Measurements from ENCODE around the gene KLHL18. TPM values are rescaled to one million over a fixed set of nuclear protein-coding genes. Genes with fewer than 3 reads are reported as not detected.
A peak's percentile ranks its signal among the peaks of the same experiment; 100 is the strongest.

Gene KLHL18
- 41.8 TPM for total RNA-seq (ENCODE audit: unreplicated experiment)
- long read RNA-seq, full-length matches to known transcripts, result 3 of 14 reads
- long read RNA-seq, partial matches to known transcripts, result 1 of 14 reads
- long read RNA-seq, other reads (novel, unspliced or antisense), result 10 of 14 reads

GRCh38 chr3:47282424-47283192, at the start of gene KLHL18, which contains the start of gene KIF9:
TSS of gene KLHL18 (plus strand) at chr3:47282944. CDS start at chr3:47282966, 22 bp downstream.
TSS of gene KIF9 (minus strand) at chr3:47282799. CDS start at chr3:47277374, 5,425 bp downstream.
- peaks cover 19% of the 10 kb centered on the region for H3K27me3 Mint-ChIP-seq (ENCODE audit: unreplicated experiment)
- peaks cover 24% of the 10 kb centered on the region for H3K4me1 Mint-ChIP-seq (ENCODE audit: unreplicated experiment)
- no peaks in the 10 kb centered on the region for H3K9me3 Mint-ChIP-seq (ENCODE audit: unreplicated experiment)
- H3K4me3 Mint-ChIP-seq (ENCODE audit: unreplicated experiment), result peak within 1 kb of the TSS; percentile 99
- H3K27ac Mint-ChIP-seq (ENCODE audit: unreplicated experiment), result peak within 1 kb of the TSS; percentile 100
- no peak for TF ChIP-seq CTCF (IDR thresholded peaks at IDR 0.05; ENCODE audit: unreplicated experiment)
- DNase-seq (ENCODE audit: low spot score), result peak; percentile 87
- H3K36me3 Mint-ChIP-seq (ENCODE audit: low read depth, unreplicated experiment), result no peaks in the 10 kb centered on the region

GRCh38 chr3:47238017-47238416, 44.7 kb upstream of the KLHL18 start:
- no peak for DNase-seq (ENCODE audit: low spot score)
- H3K4me1 Mint-ChIP-seq (ENCODE audit: unreplicated experiment), result peaks cover 4% of the 10 kb centered on the region
- H3K27me3 Mint-ChIP-seq (ENCODE audit: unreplicated experiment), result peaks cover 3% of the 10 kb centered on the region
- H3K4me3 Mint-ChIP-seq (ENCODE audit: unreplicated experiment), result no peak overlapping the region
- H3K36me3 Mint-ChIP-seq (ENCODE audit: low read depth, unreplicated experiment), result no peaks in the 10 kb centered on the region
- no peak overlapping the region for H3K27ac Mint-ChIP-seq (ENCODE audit: unreplicated experiment)
- no peak for TF ChIP-seq CTCF (IDR thresholded peaks at IDR 0.05; ENCODE audit: unreplicated experiment)
- H3K9me3 Mint-ChIP-seq (ENCODE audit: unreplicated experiment), result no peaks in the 10 kb centered on the region

- Mint-ChIP-seq H3K4me1 (ENCODE audit: unreplicated experiment) (peaks cover 4% of the 10 kb centered on the region), H3K9me3 (ENCODE audit: unreplicated experiment) (no peaks in the 10 kb centered on the region), H3K4me3 (ENCODE audit: unreplicated experiment) (no peak overlapping the region), H3K27me3 (ENCODE audit: unreplicated experiment) (no peaks in the 10 kb centered on the region), H3K36me3 (ENCODE audit: low read depth, unreplicated experiment) (no peaks in the 10 kb centered on the region), H3K27ac (ENCODE audit: unreplicated experiment) (no peak overlapping the region)
- TF ChIP-seq CTCF (IDR thresholded peaks at IDR 0.05; ENCODE audit: unreplicated experiment), result no peak
- DNase-seq (ENCODE audit: low spot score), result no peak
These were observed 42.8 kb upstream of the KLHL18 start for GRCh38 chr3:47239929-47240328.

- no peak for DNase-seq (ENCODE audit: low spot score)
- TF ChIP-seq CTCF (IDR thresholded peaks at IDR 0.05; ENCODE audit: unreplicated experiment), result no peak
- no peak overlapping the region for H3K27ac Mint-ChIP-seq (ENCODE audit: unreplicated experiment)
- no peaks in the 10 kb centered on the region for H3K27me3 Mint-ChIP-seq (ENCODE audit: unreplicated experiment)
- H3K4me3 Mint-ChIP-seq (ENCODE audit: unreplicated experiment), result no peak overlapping the region
- peaks cover 7% of the 10 kb centered on the region for H3K4me1 Mint-ChIP-seq (ENCODE audit: unreplicated experiment)
- no peaks in the 10 kb centered on the region for H3K9me3 Mint-ChIP-seq (ENCODE audit: unreplicated experiment)
- H3K36me3 Mint-ChIP-seq (ENCODE audit: low read depth, unreplicated experiment), result no peaks in the 10 kb centered on the region
These were observed 39.2 kb upstream of the KLHL18 start for GRCh38 chr3:47243419-47244147.
